ENCODE measurements around the gene ARRDC3.

GRCh38 chr5:91352831-91353695 lies 30.1 kb downstream of the ARRDC3 start:
- no peak for TF ChIP-seq EZH2 (IDR thresholded peaks at IDR 0.05; ENCODE audit: borderline replicate concordance, low read depth, low read length, poor library complexity, severe bottlenecking)
- TF ChIP-seq CTCF (conservative IDR thresholded peaks at IDR 0.05; ENCODE audit: low read depth, low read length): no peak
